ENCODE measurements around the gene GYS1.

Gene GYS1

GRCh38 chr19:48985711-48986110, 7.4 kb downstream of the GYS1 start:
- H3K9me3 ChIP-seq (ENCODE audit: control insufficient read depth in 1 of 2, low read length in 2 of 2), result no peaks in the 10 kb centered on the region
- H3K4me1 ChIP-seq (ENCODE audit: control insufficient read depth in 1 of 2, insufficient read depth in 2 of 2, low read length in 2 of 2), result peaks cover 0 to 6% of the 10 kb centered on the region in 2 donors
- H3K27me3 ChIP-seq (ENCODE audit: low read depth, low read length), result no peaks in the 10 kb centered on the region
- H3K4me3 ChIP-seq (ENCODE audit: low read depth in 1 of 2, low read length in 2 of 2), result no peak overlapping the region
- H3K36me3 ChIP-seq (ENCODE audit: control insufficient read depth in 1 of 2, insufficient read depth in 2 of 2, low read length in 2 of 2), result peaks cover 12 to 65% of the 10 kb centered on the region in 2 donors
- no peak overlapping the region for H3K27ac ChIP-seq (ENCODE audit: low read length)

- Histone ChIP-seq H3K4me3 (ENCODE audit: low read depth in 1 of 2, low read length in 2 of 2) (no peak overlapping the region), H3K36me3 (ENCODE audit: control insufficient read depth in 1 of 2, insufficient read depth in 2 of 2, low read length in 2 of 2) (peaks cover 17 to 52% of the 10 kb centered on the region in 2 donors), H3K27ac (ENCODE audit: low read length) (no peak overlapping the region), H3K4me1 (ENCODE audit: control insufficient read depth in 1 of 2, insufficient read depth in 2 of 2, low read length in 2 of 2) (no peaks in the 10 kb centered on the region), H3K27me3 (ENCODE audit: low read depth, low read length) (no peaks in the 10 kb centered on the region), H3K9me3 (ENCODE audit: control insufficient read depth in 1 of 2, low read length in 2 of 2) (no peaks in the 10 kb centered on the region)
Measured at GRCh38 chr19:48982280-48982679, 10.8 kb downstream of the GYS1 start.

DNA sequence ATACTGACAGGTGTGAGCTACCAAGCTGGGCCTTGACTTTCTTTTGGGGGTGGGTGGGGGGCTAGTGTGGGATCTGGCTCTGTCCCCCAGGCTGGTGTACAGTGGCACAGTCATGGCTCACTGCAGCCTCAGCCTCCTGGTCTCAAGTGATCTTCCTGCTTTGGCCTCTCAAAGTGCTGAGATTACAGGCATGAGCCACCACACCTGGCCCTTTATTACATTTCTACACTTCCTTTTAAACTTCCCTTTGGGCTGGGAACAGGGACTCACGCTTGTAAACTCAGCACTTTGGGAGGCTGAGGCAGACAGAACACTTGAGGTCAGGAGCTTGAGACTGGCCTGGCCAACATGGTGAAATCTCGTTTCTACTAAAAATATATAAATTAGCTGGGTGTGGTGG, 16.0 kb downstream of the GYS1 start:
- H3K4me3 ChIP-seq (ENCODE audit: low read depth in 1 of 2, low read length in 2 of 2), result no peak overlapping the region
- no peaks in the 10 kb centered on the region for H3K9me3 ChIP-seq (ENCODE audit: control insufficient read depth in 1 of 2, low read length in 2 of 2)
- H3K27ac ChIP-seq (ENCODE audit: low read length), result no peak overlapping the region
- H3K4me1 ChIP-seq (ENCODE audit: control insufficient read depth in 1 of 2, insufficient read depth in 2 of 2, low read length in 2 of 2), result no peaks in the 10 kb centered on the region
- H3K36me3 ChIP-seq (ENCODE audit: control insufficient read depth in 1 of 2, insufficient read depth in 2 of 2, low read length in 2 of 2), result peaks cover 11 to 32% of the 10 kb centered on the region in 2 donors
- no peaks in the 10 kb centered on the region for H3K27me3 ChIP-seq (ENCODE audit: low read depth, low read length)

DNA sequence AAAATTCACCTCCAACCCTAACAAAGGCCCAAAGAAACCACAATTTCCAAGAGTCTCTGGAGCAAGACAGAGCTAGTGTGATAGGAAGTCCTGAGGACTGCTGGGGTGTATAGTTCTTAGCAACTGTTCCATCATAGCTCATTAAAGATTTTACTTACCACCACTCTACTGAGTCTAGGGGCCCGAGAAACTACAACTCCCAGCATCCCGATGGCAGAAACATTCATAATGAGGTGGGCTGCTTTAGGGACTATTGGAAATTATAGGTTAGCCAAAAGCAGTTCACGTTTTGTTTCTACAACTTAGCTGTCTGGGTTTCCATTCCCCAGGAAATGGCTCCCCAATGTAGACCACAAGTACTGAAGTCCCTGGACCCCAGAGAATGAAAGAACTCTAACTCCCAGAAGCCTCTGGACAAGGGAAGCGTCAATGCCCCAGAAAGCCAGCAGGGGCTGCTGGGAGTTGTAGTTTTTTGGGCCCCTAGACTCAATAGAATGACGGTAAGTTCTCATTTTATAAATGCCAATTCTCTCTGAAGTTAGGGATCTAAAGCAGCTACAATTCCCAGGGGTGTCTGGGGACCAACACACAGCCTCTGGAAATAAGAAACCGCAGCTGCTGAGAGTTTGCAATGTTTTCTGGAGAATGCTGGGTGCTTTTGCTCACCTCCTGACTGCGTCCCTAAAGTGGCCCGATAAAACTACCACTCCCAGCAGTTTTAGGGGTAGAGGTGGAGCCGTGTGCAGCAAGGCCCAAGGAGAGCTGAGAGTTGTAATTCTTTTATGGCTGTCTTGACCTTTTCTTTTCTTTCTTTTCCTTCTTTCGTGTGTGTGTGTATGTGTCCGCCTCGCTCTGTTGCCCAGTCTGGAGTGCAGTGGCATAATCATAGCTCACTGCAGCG, 16.9 kb downstream of the GYS1 start:
- H3K9me3 ChIP-seq (ENCODE audit: control insufficient read depth in 1 of 2, low read length in 2 of 2), result no peaks in the 10 kb centered on the region
- H3K27ac ChIP-seq (ENCODE audit: low read length), result no peak overlapping the region

DNA sequence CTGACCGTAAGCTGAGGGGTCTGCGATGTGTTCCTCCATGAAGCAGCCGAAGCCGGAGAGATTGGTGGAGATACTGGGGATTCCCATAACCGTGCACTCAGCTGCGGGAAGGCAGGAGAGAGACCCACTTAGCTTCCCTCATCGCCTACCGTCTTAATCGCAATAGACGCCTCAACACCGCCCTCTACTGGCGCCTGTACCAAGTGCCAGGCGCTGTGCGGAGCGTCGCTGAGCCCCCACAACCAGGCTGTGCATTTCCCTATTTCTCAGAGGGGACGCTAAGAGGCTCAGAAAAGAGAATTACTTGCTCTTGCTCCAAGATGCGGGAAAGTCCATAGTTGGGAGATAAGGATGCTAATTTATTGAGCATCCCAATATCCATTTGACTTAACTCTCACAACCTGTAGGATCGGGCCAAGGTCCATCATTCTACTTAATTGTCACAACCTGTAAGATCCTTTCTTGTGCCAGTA, 22.1 kb downstream of the GYS1 start:
- no peak overlapping the region for H3K27ac ChIP-seq (ENCODE audit: low read length)
- no peaks in the 10 kb centered on the region for H3K9me3 ChIP-seq (ENCODE audit: control insufficient read depth in 1 of 2, low read length in 2 of 2)
- no peaks in the 10 kb centered on the region for H3K27me3 ChIP-seq (ENCODE audit: low read depth, low read length)
- H3K4me3 ChIP-seq (ENCODE audit: low read depth in 1 of 2, low read length in 2 of 2), result no peak overlapping the region
- peaks cover 19 to 53% of the 10 kb centered on the region in 2 donors for H3K36me3 ChIP-seq (ENCODE audit: control insufficient read depth in 1 of 2, insufficient read depth in 2 of 2, low read length in 2 of 2)
- H3K4me1 ChIP-seq (ENCODE audit: control insufficient read depth in 1 of 2, insufficient read depth in 2 of 2, low read length in 2 of 2), result peaks cover 4 to 37% of the 10 kb centered on the region in 2 donors

More for the DNA sequence above, 16.9 kb downstream of the GYS1 start:
- Histone ChIP-seq H3K4me1 (ENCODE audit: control insufficient read depth in 1 of 2, insufficient read depth in 2 of 2, low read length in 2 of 2) (peaks cover 0 to under 1% of the 10 kb centered on the region in 2 donors), H3K27me3 (ENCODE audit: low read depth, low read length) (no peaks in the 10 kb centered on the region), H3K36me3 (ENCODE audit: control insufficient read depth in 1 of 2, insufficient read depth in 2 of 2, low read length in 2 of 2) (peaks cover 11 to 24% of the 10 kb centered on the region in 2 donors), H3K4me3 (ENCODE audit: low read depth in 1 of 2, low read length in 2 of 2) (no peak overlapping the region)

GRCh38 chr19:48970139-48970766, 22.9 kb downstream of the GYS1 start:
- Histone ChIP-seq H3K27me3 (ENCODE audit: low read depth, low read length) (no peaks in the 10 kb centered on the region), H3K36me3 (ENCODE audit: control insufficient read depth in 1 of 2, insufficient read depth in 2 of 2, low read length in 2 of 2) (peaks cover 19 to 54% of the 10 kb centered on the region in 2 donors), H3K4me3 (ENCODE audit: low read depth in 1 of 2, low read length in 2 of 2) (no peak overlapping the region), H3K27ac (ENCODE audit: low read length) (no peak overlapping the region), H3K4me1 (ENCODE audit: control insufficient read depth in 1 of 2, insufficient read depth in 2 of 2, low read length in 2 of 2) (peaks cover 4 to 37% of the 10 kb centered on the region in 2 donors), H3K9me3 (ENCODE audit: control insufficient read depth in 1 of 2, low read length in 2 of 2) (no peaks in the 10 kb centered on the region)

DNA sequence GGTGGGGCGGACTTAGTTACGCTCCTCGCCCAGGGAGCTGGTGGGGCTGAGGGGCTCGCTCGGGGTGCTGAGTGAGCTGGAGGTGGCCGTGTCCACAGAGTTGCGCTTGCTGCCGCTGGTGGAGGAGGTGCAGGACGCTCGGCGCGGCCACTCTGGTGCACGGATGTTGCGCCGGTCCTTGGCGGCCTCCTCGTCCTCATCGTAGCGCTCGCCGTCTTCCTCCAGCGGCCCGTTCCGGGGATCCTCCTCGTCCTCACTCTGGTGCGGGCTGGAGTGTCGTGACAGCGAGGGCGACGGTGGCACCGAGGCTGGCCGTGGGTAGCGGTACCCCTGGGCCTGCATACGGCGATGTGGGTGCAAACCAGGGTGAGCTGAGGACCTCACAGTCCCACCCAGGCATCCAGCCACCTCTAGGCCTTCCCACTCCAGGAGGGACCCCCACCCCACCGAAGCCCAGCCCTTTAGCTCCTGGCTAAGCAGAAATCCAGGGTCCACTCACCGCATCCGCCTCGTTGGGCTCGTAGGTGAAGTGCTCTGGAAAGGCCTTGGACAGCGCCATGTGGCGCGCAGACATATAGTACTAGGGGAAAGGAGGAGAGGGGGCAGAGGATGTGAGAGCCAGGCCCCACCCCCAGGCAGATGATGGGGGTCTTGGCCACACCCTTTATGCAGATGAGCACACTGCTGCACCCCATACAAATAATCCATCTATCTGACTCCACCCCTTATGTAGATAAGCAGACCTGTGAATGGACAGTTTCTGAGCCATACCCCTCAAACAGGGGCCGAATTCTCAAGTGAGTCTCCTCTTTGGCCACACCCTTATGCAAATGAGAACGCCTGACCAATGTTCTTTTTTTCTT, 23.6 kb downstream of the GYS1 start:
- Histone ChIP-seq H3K4me1 (ENCODE audit: control insufficient read depth in 1 of 2, insufficient read depth in 2 of 2, low read length in 2 of 2) (peaks cover 6 to 39% of the 10 kb centered on the region in 2 donors), H3K36me3 (ENCODE audit: control insufficient read depth in 1 of 2, insufficient read depth in 2 of 2, low read length in 2 of 2) (peaks cover 19 to 53% of the 10 kb centered on the region in 2 donors), H3K4me3 (ENCODE audit: low read depth in 1 of 2, low read length in 2 of 2) (no peak overlapping the region), H3K27me3 (ENCODE audit: low read depth, low read length) (no peaks in the 10 kb centered on the region), H3K27ac (ENCODE audit: low read length) (no peak overlapping the region), H3K9me3 (ENCODE audit: control insufficient read depth in 1 of 2, low read length in 2 of 2) (no peaks in the 10 kb centered on the region)

- no peak overlapping the region for H3K27ac ChIP-seq (ENCODE audit: low read length)
- H3K36me3 ChIP-seq (ENCODE audit: control insufficient read depth in 1 of 2, insufficient read depth in 2 of 2, low read length in 2 of 2), result peaks cover 19 to 53% of the 10 kb centered on the region in 2 donors
- H3K4me1 ChIP-seq (ENCODE audit: control insufficient read depth in 1 of 2, insufficient read depth in 2 of 2, low read length in 2 of 2), result peaks cover 13 to 46% of the 10 kb centered on the region in 2 donors
- H3K4me3 ChIP-seq (ENCODE audit: low read depth in 1 of 2, low read length in 2 of 2), result no peak overlapping the region
- H3K27me3 ChIP-seq (ENCODE audit: low read depth, low read length), result no peaks in the 10 kb centered on the region
- no peaks in the 10 kb centered on the region for H3K9me3 ChIP-seq (ENCODE audit: control insufficient read depth in 1 of 2, low read length in 2 of 2)
Measured at GRCh38 chr19:48968813-48969218, 24.3 kb downstream of the GYS1 start.

- Histone ChIP-seq H3K27ac (ENCODE audit: low read length) (peak overlapping the region; percentile 12), H3K4me3 (ENCODE audit: low read depth in 1 of 2, low read length in 2 of 2) (no peak overlapping the region), H3K4me1 (ENCODE audit: control insufficient read depth in 1 of 2, insufficient read depth in 2 of 2, low read length in 2 of 2) (peaks cover 13 to 52% of the 10 kb centered on the region in 2 donors), H3K27me3 (ENCODE audit: low read depth, low read length) (no peaks in the 10 kb centered on the region), H3K9me3 (ENCODE audit: control insufficient read depth in 1 of 2, low read length in 2 of 2) (no peaks in the 10 kb centered on the region), H3K36me3 (ENCODE audit: control insufficient read depth in 1 of 2, insufficient read depth in 2 of 2, low read length in 2 of 2) (peaks cover 19 to 56% of the 10 kb centered on the region in 2 donors)
Measured at GRCh38 chr19:48968179-48968661, 24.9 kb downstream of the GYS1 start.

GRCh38 chr19:48967346-48968178, 25.5 kb downstream of the GYS1 start:
- H3K9me3 ChIP-seq (ENCODE audit: control insufficient read depth in 1 of 2, low read length in 2 of 2), result no peaks in the 10 kb centered on the region
- H3K27ac ChIP-seq (ENCODE audit: low read length), result peak overlapping the region; percentile 12
- H3K36me3 ChIP-seq (ENCODE audit: control insufficient read depth in 1 of 2, insufficient read depth in 2 of 2, low read length in 2 of 2), result peaks cover 16 to 50% of the 10 kb centered on the region in 2 donors
- H3K4me1 ChIP-seq (ENCODE audit: control insufficient read depth in 1 of 2, insufficient read depth in 2 of 2, low read length in 2 of 2), result peaks cover 13 to 55% of the 10 kb centered on the region in 2 donors
- H3K4me3 ChIP-seq (ENCODE audit: low read depth in 1 of 2, low read length in 2 of 2), result peak overlapping the region in 1 of 2 donors; percentile 95
- no peaks in the 10 kb centered on the region for H3K27me3 ChIP-seq (ENCODE audit: low read depth, low read length)

All from muscle layer of duodenum (tissue), 2 donors.